KG1 (cell line): ENCODE results near the gene BMPR1A.

Experiments used
- DNase-seq: peaks from one replicate; lab custom pipeline; 2025; lab: John Stamatoyannopoulos, UW

Gene BMPR1A

GRCh38 chr10:86765548-86765947 is 9.1 kb downstream of the BMPR1A start:
- DNase-seq: no peak

GRCh38 chr10:86768412-86769062 is 12.1 kb downstream of the BMPR1A start:
- no peak for DNase-seq

GRCh38 chr10:86769991-86770390 is 13.6 kb downstream of the BMPR1A start:
- DNase-seq: no peak

GRCh38 chr10:86770412-86770960 is 14.1 kb downstream of the BMPR1A start:
- no peak for DNase-seq

GRCh38 chr10:86773498-86773897 is 17.1 kb downstream of the BMPR1A start:
- DNase-seq: no peak

- no peak for DNase-seq
Observed at GRCh38 chr10:86775056-86775869, 18.8 kb downstream of the BMPR1A start.

- DNase-seq: no peak
Observed at GRCh38 chr10:86775870-86776180, 19.4 kb downstream of the BMPR1A start.

GRCh38 chr10:86779220-86780017 is 23.0 kb downstream of the BMPR1A start:
- DNase-seq: no peak

GRCh38 chr10:86782701-86783418 is 26.4 kb downstream of the BMPR1A start:
- no peak for DNase-seq

GRCh38 chr10:86785037-86785436 is 28.6 kb downstream of the BMPR1A start:
- no peak for DNase-seq

GRCh38 chr10:86785968-86786367 is 29.5 kb downstream of the BMPR1A start:
- DNase-seq: no peak

- DNase-seq: no peak
Observed at GRCh38 chr10:86786368-86786767, 29.9 kb downstream of the BMPR1A start.

GRCh38 chr10:86790394-86790793 is 34.0 kb downstream of the BMPR1A start:
- no peak for DNase-seq

GRCh38 chr10:86792461-86793167 is 36.2 kb downstream of the BMPR1A start:
- no peak for DNase-seq

GRCh38 chr10:86793696-86794095 is 37.3 kb downstream of the BMPR1A start:
- no peak for DNase-seq

GRCh38 chr10:86795353-86795752 is 38.9 kb downstream of the BMPR1A start:
- no peak for DNase-seq

- no peak for DNase-seq
Observed at GRCh38 chr10:86798025-86798424, 41.6 kb downstream of the BMPR1A start.

GRCh38 chr10:86798611-86799010 is 42.2 kb downstream of the BMPR1A start:
- no peak for DNase-seq

- no peak for DNase-seq
Observed at GRCh38 chr10:86799188-86799845, 42.9 kb downstream of the BMPR1A start.

- no peak for DNase-seq
Observed at GRCh38 chr10:86801995-86802394, 45.6 kb downstream of the BMPR1A start.
